HepG2 (cell line): ENCODE results near the gene TAPBP. TPM values are rescaled to one million over a fixed set of nuclear protein-coding genes. Genes with fewer than 3 reads are reported as not detected.

Source experiments
- ATAC-seq: fragments of 200-7000 bp; cut with Tn5 transposase; 3 replicates; pipeline ENCODE4 v1.9.1; 2020; ENCODE audit warnings: mild to moderate bottlenecking, moderate library complexity
- BruUV-seq: library from RNA; stranded (reverse); fragments of 400-500 nt; replicated peaks from 2 replicates; lab custom pipeline; 2021; lab: Mats Ljungman, UMichigan
- CTCF ChIA-PET: fragments of 300-600 bp; formaldehyde crosslinking; extraction: SDS; loops from one replicate; lab custom pipeline; 2021; ENCODE audit warnings: low total read pairs, inconsistent platforms, low intra/inter-chr PET ratio; lab: Yijun Ruan, JAX
- POLR2A ChIA-PET: fragments of 350-600 bp; sonication (Branson Sonifier 250); formaldehyde crosslinking; loops from one replicate; lab custom pipeline; 2020; ENCODE audit warnings: antibody characterized with exemption, inconsistent platforms; lab: Yijun Ruan, JAX
- DNase-seq: peaks from one replicate; pipeline ENCODE4 v3.0.0-alpha.2; 2015; ENCODE audit warnings: low spot score
- FAIRE-seq: peaks from 3 replicates; lab custom pipeline; 2011; peaks lifted over from hg19 to GRCh38; lab: Jason Lieb, UNC
- H2AFZ ChIP-seq: one replicate; pipeline ENCODE4 v1.6.1; 2011; ENCODE audit warnings: low read length, inconsistent platforms
- H3K27ac ChIP-seq: fragments of 300-600 bp; 3 replicates; pipeline ENCODE4 v1.8.0; 2011; ENCODE audit warnings: mixed run types, mild to moderate bottlenecking, mixed read lengths, low read length, inconsistent platforms; ENCODE audit not compliant: insufficient read depth; ENCODE audit errors: extremely low read length
- H3K27me3 ChIP-seq, 2 experiments: fragments of 200-600 bp in 1 of 2; 2 replicates in 1 of 2; 3 replicates in 1 of 2; pipeline versions ENCODE4 v1.6.0 to v1.8.0; 2011; ENCODE audit warnings: low read length in 2 of 2, mild to moderate bottlenecking in 2 of 2, moderate library complexity in 2 of 2, inconsistent platforms in 1 of 2; ENCODE audit not compliant: insufficient read depth in 2 of 2, control insufficient read depth in 1 of 2
- H3K36me3 ChIP-seq, 2 experiments: fragments of 200-600 bp in 1 of 2; replicated peaks in 1 of 2; 2 replicates in 1 of 2; 3 replicates in 1 of 2; pipeline versions ENCODE4 v1.5.1 to v1.8.0; 2011; ENCODE audit warnings: low read length in 2 of 2, inconsistent platforms in 1 of 2; ENCODE audit not compliant: insufficient read depth in 2 of 2, control insufficient read depth in 1 of 2
- H3K4me1 ChIP-seq: 2 replicates; pipeline ENCODE4 v1.5.1; 2012; ENCODE audit warnings: low read length, inconsistent platforms; ENCODE audit not compliant: insufficient read depth
- H3K4me2 ChIP-seq: 2 replicates; pipeline ENCODE4 v1.6.0; 2011; ENCODE audit warnings: low read depth, low read length, inconsistent platforms
- H3K4me3 ChIP-seq, 3 experiments: fragments of 200-600 bp in 1 of 3; sonication (generic), shearing (Covaris generic) in 1 of 3; replicated peaks in 1 of 3; 2 replicates each; pipeline ENCODE4 v1.5.1; 2011 to 2016; ENCODE audit warnings: low read length in 3 of 3, inconsistent platforms in 2 of 3, low read depth in 2 of 3, mild to moderate bottlenecking in 2 of 3, control low read depth in 1 of 3, mixed read lengths in 1 of 3; ENCODE audit not compliant: insufficient read depth in 1 of 3
- H3K79me2 ChIP-seq: one replicate; pipeline ENCODE4 v1.6.1; 2011; ENCODE audit warnings: low read length, inconsistent platforms; ENCODE audit not compliant: insufficient read depth
- H3K9ac ChIP-seq: 2 replicates; pipeline ENCODE4 v1.6.0; 2011; ENCODE audit warnings: mild to moderate bottlenecking, low read depth, low read length, inconsistent platforms; ENCODE audit not compliant: insufficient read depth
- H3K9me3 ChIP-seq: 2 replicates; pipeline ENCODE4 v1.5.1; 2012; ENCODE audit warnings: mild to moderate bottlenecking, low read length
- H4K20me1 ChIP-seq: 2 replicates; pipeline ENCODE4 v1.6.0; 2011; ENCODE audit warnings: inconsistent platforms, mild to moderate bottlenecking, low read length, moderate library complexity; ENCODE audit not compliant: insufficient read depth
- AHR ChIP-seq: IDR thresholded peaks from 2 replicates; pipeline ENCODE4 v1.6.1; 2018; ENCODE audit warnings: missing genetic modification reagents, missing compliant biosample characterization
- ATF1 ChIP-seq: IDR thresholded peaks from 2 replicates; pipeline ENCODE4 v1.6.1; 2016; ENCODE audit warnings: mild to moderate bottlenecking, control low read depth
- CEBPB ChIP-seq: IDR thresholded peaks from 2 replicates; pipeline ENCODE4 v1.6.1; 2011; ENCODE audit warnings: low read depth, low read length, improper control_type of control experiment, borderline replicate concordance
- DMAP1 ChIP-seq: IDR thresholded peaks from 2 replicates; pipeline ENCODE4 v1.6.1; 2016
- DRAP1 ChIP-seq: IDR thresholded peaks from 2 replicates; pipeline ENCODE4 v1.6.1; 2016; ENCODE audit warnings: missing genetic modification reagents, missing compliant biosample characterization
- HMG20B ChIP-seq: conservative IDR thresholded peaks from 2 replicates; pipeline ENCODE4 v1.6.1; 2016; ENCODE audit warnings: missing genetic modification reagents, missing compliant biosample characterization
- JUN ChIP-seq: sonication (generic); formaldehyde crosslinking; IDR thresholded peaks from 2 replicates; pipeline ENCODE4 v1.4.0; 2020; ENCODE audit warnings: mild to moderate bottlenecking, missing genetic modification reagents
- NCOA1 ChIP-seq: sonication (generic); formaldehyde crosslinking; IDR thresholded peaks from 2 replicates; pipeline ENCODE4 v1.9.0; 2021; ENCODE audit warnings: missing genetic modification reagents
- NFRKB ChIP-seq: fragments of 450-650 bp; IDR thresholded peaks from 2 replicates; pipeline ENCODE4 v1.6.1; 2017
- NFYC ChIP-seq: IDR thresholded peaks from 2 replicates; pipeline ENCODE4 v1.6.1; 2016; ENCODE audit warnings: missing genetic modification reagents, missing compliant biosample characterization
- NR2F2 ChIP-seq: IDR thresholded peaks from 2 replicates; pipeline ENCODE4 v1.6.1; 2012; ENCODE audit warnings: low read depth, inconsistent platforms, borderline replicate concordance
- SIN3B ChIP-seq: fragments of 150-350 bp; IDR thresholded peaks from 2 replicates; pipeline ENCODE4 v1.6.1; 2014; ENCODE audit warnings: low read length
- SKI ChIP-seq: fragments of 450-650 bp; IDR thresholded peaks from one replicate; pipeline ENCODE4 v1.6.1; 2018; ENCODE audit warnings: mild to moderate bottlenecking; ENCODE audit not compliant: partially characterized antibody
- SKIL ChIP-seq: sonication (generic); formaldehyde crosslinking; IDR thresholded peaks from 2 replicates; pipeline ENCODE4 v1.8.0; 2022; ENCODE audit warnings: missing genetic modification reagents, mild to moderate bottlenecking, moderate library complexity, borderline replicate concordance
- SUZ12 ChIP-seq: fragments of 150-350 bp; IDR thresholded peaks from 2 replicates; pipeline ENCODE4 v1.6.1; 2014; ENCODE audit warnings: low read depth, low read length
- ZNF234 ChIP-seq: sonication (generic); formaldehyde crosslinking; conservative IDR thresholded peaks from 2 replicates; pipeline ENCODE4 v1.5.1; 2020; ENCODE audit warnings: mild to moderate bottlenecking, missing genetic modification reagents
- ZNF619 ChIP-seq: sonication (generic); formaldehyde crosslinking; IDR thresholded peaks from 2 replicates; pipeline ENCODE4 v1.4.0; 2020; ENCODE audit warnings: mild to moderate bottlenecking, missing genetic modification reagents
- ZSCAN20 ChIP-seq: sonication (generic); formaldehyde crosslinking; IDR thresholded peaks from 2 replicates; pipeline ENCODE4 v1.4.0; 2020; ENCODE audit warnings: missing genetic modification reagents, mild to moderate bottlenecking, borderline replicate concordance
- WGBS: methylation state at CpG from one replicate; pipeline ENCODE4 v1.1.6; 2017; ENCODE audit warnings: low lambda C conversion rate; 5-methylcytosine and 5-hydroxymethylcytosine counted together
- in situ Hi-C: cut with HindIII; loops from 2 replicates; pipeline ENCODE4 v1.10.0; 2017; ENCODE audit warnings: low pct_unique_long_range_greater_than_20kb; ENCODE audit not compliant: extremely low pct_ligation_motif_present
- intact Hi-C: fragments of 100-400 bp; cut with micrococcal nuclease; formaldehyde crosslinking; loops from one replicate; pipeline ENCODE4 v1.10.0; 2022; ENCODE audit not compliant: unreplicated experiment
- polyA plus RNA-seq, 8 experiments: library from polyadenylated mRNA; depleted of rRNA in 3 of 8; stranded (reverse) in 7 of 8; unstranded in 1 of 8; fragments of >200 nt; fragmentation: Illumina TruSeq in 4 of 8; extraction: Trizol in 4 of 8; gene quantifications; 2 replicates each; pipeline versions ENCODE4 v1.2.1 to v1.2.3, GENCODE V29; 2011 to 2016; ENCODE audit warnings: low read depth in 4 of 8, missing spikeins in 1 of 8, mixed read lengths in 1 of 8; ENCODE audit not compliant: insufficient read depth in 1 of 8
- total RNA-seq, 5 experiments: library from RNA; depleted of rRNA; stranded (reverse); fragments of >200 nt; fragmentation: Illumina TruSeq; extraction: Trizol; gene quantifications; 2 replicates each; pipeline ENCODE4 v1.2.3, GENCODE V29; 2016; ENCODE audit warnings: low read depth in 1 of 5

TAPBP gene
- total and polyA plus RNA-seq, 2 of the 13 experiments (the other 11 are each of a cell fraction or from before 2014, with no cell fraction given): 27.4 to 32.3 TPM

- no peak for TF ChIP-seq AHR
- TF ChIP-seq JUN (CRISPR knock-in tag): no peak
- no peak for TF ChIP-seq HMG20B
- TF ChIP-seq CEBPB: no peak
- no peak for TF ChIP-seq NCOA1 (CRISPR knock-in tag)
- TF ChIP-seq ATF1 (CRISPR knock-in tag): no peak
- TF ChIP-seq SKI: no peak
These were observed 23.4 kb downstream of the TAPBP start for GRCh38 chr6:33290459-33290858.

GRCh38 chr6:33289784-33290315 lies 24.0 kb downstream of the TAPBP start:
- Histone ChIP-seq H2AFZ (no peak overlapping the region), H4K20me1 (no peaks in the 10 kb centered on the region), H3K9me3 (no peaks in the 10 kb centered on the region), H3K4me1 (peaks cover 22% of the 10 kb centered on the region), H3K4me2 (peak overlapping the region; percentile 99), H3K27ac (peak overlapping the region; percentile 56), H3K9ac (peak overlapping the region; percentile 92), H3K27me3 (no peaks in the 10 kb centered on the region; a peak in 1 of 5 replicates), H3K79me2 (peaks cover 27% of the 10 kb centered on the region), H3K36me3 (peaks cover 16 to 42% of the 10 kb centered on the region in 2 experiments), H3K4me3 (peak overlapping the region; percentile 73 to 96 (median 94))
- intact Hi-C loops: loop anchor here (1.0 kb wide), 1 partner anchor 8 kb away; the partner anchor contains the start of gene RGL2
- ATAC-seq (peak; percentile 36), DNase-seq (no peak), FAIRE-seq (no peak)
- ChIA-PET POLR2A (interaction anchor here (0.7 to 3.4 kb wide), 16 partner anchors 8 to 318 kb away, joined by 3 to 41 read pairs (median 8); partner anchors contain the start of genes B3GALT4, CUTA, HSD17B8 and PHF1), CTCF (interaction anchor here (1.2 to 1.4 kb wide), 2 partner anchors 8 to 10 kb away, joined by 3 read pairs; no protein-coding TSS in a partner anchor)
- WGBS: 1% methylated on average over 14 of the region's 14 CpGs
- in situ Hi-C loops: loop anchor here (25.0 kb wide), 1 partner anchor 122 kb away; the partner anchor contains the start of genes CUTA, PHF1 and SYNGAP1
- BruUV-seq: TSS peak; percentile 89
- no peak for TF ChIP-seq NFYC (CRISPR knock-in tag)
- 0 out of 2 replicates have a peak, but pooled peaks have one; percentile 1 for TF ChIP-seq DMAP1 (CRISPR knock-in tag)
- no peak for TF ChIP-seq ZNF234 (CRISPR knock-in tag)
- TF ChIP-seq SKIL (CRISPR knock-in tag): no peak
- TF ChIP-seq ZNF619 (CRISPR knock-in tag): peak; percentile 58; the same call in 1 of the 2 replicates
- no peak for TF ChIP-seq DRAP1
- TF ChIP-seq NR2F2: no peak
- no peak for TF ChIP-seq ZSCAN20
- TF ChIP-seq SUZ12: no peak
- TF ChIP-seq NFRKB: no peak
- TF ChIP-seq SIN3B: no peak

More at GRCh38 chr6:33290459-33290858, 23.4 kb downstream of the TAPBP start:
- H3K9ac ChIP-seq: peak overlapping the region; percentile 92
- peaks cover 14 to 42% of the 10 kb centered on the region in 2 experiments for H3K36me3 ChIP-seq
- ChIA-PET CTCF (interaction anchor here (1.4 kb wide), 1 partner anchor 9 kb away, joined by 3 read pairs; no protein-coding TSS in a partner anchor), POLR2A (interaction anchor here (0.7 to 3.4 kb wide), 5 partner anchors 9 to 42 kb away, joined by 3 to 34 read pairs (median 14); partner anchors contain the start of genes B3GALT4, RGL2, RPS18 and VPS52)
- ATAC-seq (no peak), DNase-seq (no peak), FAIRE-seq (no peak)
- in situ Hi-C loops (loop anchor here (25.0 kb wide), 1 partner anchor 122 kb away; the partner anchor contains the start of genes CUTA, PHF1 and SYNGAP1), intact Hi-C loops (no loop called here)
- no peaks in the 10 kb centered on the region; a peak in 1 of 5 replicates for H3K27me3 ChIP-seq
- H4K20me1 ChIP-seq: no peaks in the 10 kb centered on the region
- peak overlapping the region; percentile 99 for H3K4me2 ChIP-seq
- 80% methylated on average over 7 of the region's 7 CpGs for WGBS
- peak overlapping the region; percentile 56 for H3K27ac ChIP-seq
- peaks cover 22% of the 10 kb centered on the region for H3K4me1 ChIP-seq
- peak overlapping the region; percentile 73 to 96 (median 94) for H3K4me3 ChIP-seq
- peaks cover 27% of the 10 kb centered on the region for H3K79me2 ChIP-seq
- H3K9me3 ChIP-seq: no peaks in the 10 kb centered on the region
- BruUV-seq: no TSS peak
- H2AFZ ChIP-seq: no peak overlapping the region
